HepG2 (cell line): Measurements from ENCODE around the gene AGAP1. TPM values are rescaled to one million over a fixed set of nuclear protein-coding genes. Genes with fewer than 3 reads are reported as not detected.

Source experiments
- ATAC-seq: fragments of 200-7000 bp; cut with Tn5 transposase; 3 replicates; pipeline ENCODE4 v1.9.1; 2020; ENCODE audit warnings: mild to moderate bottlenecking, moderate library complexity
- BruUV-seq: library from RNA; stranded (reverse); fragments of 400-500 nt; replicated peaks from 2 replicates; lab custom pipeline; 2021; lab: Mats Ljungman, UMichigan
- CTCF ChIA-PET: fragments of 300-600 bp; formaldehyde crosslinking; extraction: SDS; loops from one replicate; lab custom pipeline; 2021; ENCODE audit warnings: low total read pairs, inconsistent platforms, low intra/inter-chr PET ratio; lab: Yijun Ruan, JAX
- POLR2A ChIA-PET: fragments of 350-600 bp; sonication (Branson Sonifier 250); formaldehyde crosslinking; loops from one replicate; lab custom pipeline; 2020; ENCODE audit warnings: antibody characterized with exemption, inconsistent platforms; lab: Yijun Ruan, JAX
- DNase-seq: peaks from one replicate; pipeline ENCODE4 v3.0.0-alpha.2; 2015; ENCODE audit warnings: low spot score
- FAIRE-seq: peaks from 3 replicates; lab custom pipeline; 2011; peaks lifted over from hg19 to GRCh38; lab: Jason Lieb, UNC
- H2AFZ ChIP-seq: one replicate; pipeline ENCODE4 v1.6.1; 2011; ENCODE audit warnings: low read length, inconsistent platforms
- H3K27ac ChIP-seq: fragments of 300-600 bp; 3 replicates; pipeline ENCODE4 v1.8.0; 2011; ENCODE audit warnings: mixed run types, mild to moderate bottlenecking, mixed read lengths, low read length, inconsistent platforms; ENCODE audit not compliant: insufficient read depth; ENCODE audit errors: extremely low read length
- H3K27me3 ChIP-seq, 2 experiments: fragments of 200-600 bp in 1 of 2; 2 replicates in 1 of 2; 3 replicates in 1 of 2; pipeline versions ENCODE4 v1.6.0 to v1.8.0; 2011; ENCODE audit warnings: low read length in 2 of 2, mild to moderate bottlenecking in 2 of 2, moderate library complexity in 2 of 2, inconsistent platforms in 1 of 2; ENCODE audit not compliant: insufficient read depth in 2 of 2, control insufficient read depth in 1 of 2
- H3K36me3 ChIP-seq, 2 experiments: fragments of 200-600 bp in 1 of 2; replicated peaks in 1 of 2; 2 replicates in 1 of 2; 3 replicates in 1 of 2; pipeline versions ENCODE4 v1.5.1 to v1.8.0; 2011; ENCODE audit warnings: low read length in 2 of 2, inconsistent platforms in 1 of 2; ENCODE audit not compliant: insufficient read depth in 2 of 2, control insufficient read depth in 1 of 2
- H3K4me1 ChIP-seq: 2 replicates; pipeline ENCODE4 v1.5.1; 2012; ENCODE audit warnings: low read length, inconsistent platforms; ENCODE audit not compliant: insufficient read depth
- H3K4me2 ChIP-seq: 2 replicates; pipeline ENCODE4 v1.6.0; 2011; ENCODE audit warnings: low read depth, low read length, inconsistent platforms
- H3K4me3 ChIP-seq, 3 experiments: fragments of 200-600 bp in 1 of 3; sonication (generic), shearing (Covaris generic) in 1 of 3; replicated peaks in 1 of 3; 2 replicates each; pipeline ENCODE4 v1.5.1; 2011 to 2016; ENCODE audit warnings: low read length in 3 of 3, inconsistent platforms in 2 of 3, low read depth in 2 of 3, mild to moderate bottlenecking in 2 of 3, control low read depth in 1 of 3, mixed read lengths in 1 of 3; ENCODE audit not compliant: insufficient read depth in 1 of 3
- H3K79me2 ChIP-seq: one replicate; pipeline ENCODE4 v1.6.1; 2011; ENCODE audit warnings: low read length, inconsistent platforms; ENCODE audit not compliant: insufficient read depth
- H3K9ac ChIP-seq: 2 replicates; pipeline ENCODE4 v1.6.0; 2011; ENCODE audit warnings: mild to moderate bottlenecking, low read depth, low read length, inconsistent platforms; ENCODE audit not compliant: insufficient read depth
- H3K9me3 ChIP-seq: 2 replicates; pipeline ENCODE4 v1.5.1; 2012; ENCODE audit warnings: mild to moderate bottlenecking, low read length
- H4K20me1 ChIP-seq: 2 replicates; pipeline ENCODE4 v1.6.0; 2011; ENCODE audit warnings: inconsistent platforms, mild to moderate bottlenecking, low read length, moderate library complexity; ENCODE audit not compliant: insufficient read depth
- CREB1 ChIP-seq, 2 experiments: fragments of 450-650 bp in 1 of 2; IDR thresholded peaks; 2 replicates each; pipeline ENCODE4 v1.6.1; 2016 to 2017; ENCODE audit warnings: control low read depth in 1 of 2, mild to moderate bottlenecking in 1 of 2, missing compliant biosample characterization in 1 of 2, missing genetic modification characterization in 1 of 2
- E2F1 ChIP-seq: sonication (generic); formaldehyde crosslinking; IDR thresholded peaks from 2 replicates; pipeline ENCODE4 v1.5.0; 2020; ENCODE audit warnings: missing genetic modification reagents
- HOXA3 ChIP-seq: sonication (generic); formaldehyde crosslinking; IDR thresholded peaks from 2 replicates; pipeline ENCODE4 v1.5.0; 2020; ENCODE audit warnings: missing genetic modification reagents
- KDM5A ChIP-seq: fragments of 200-600 bp; sonication (generic); IDR thresholded peaks from 2 replicates; pipeline ENCODE4 v1.7.0; 2018; ENCODE audit warnings: antibody characterized with exemption, mild to moderate bottlenecking, low read length, borderline replicate concordance
- ZNF431 ChIP-seq: sonication (generic); formaldehyde crosslinking; IDR thresholded peaks from 2 replicates; pipeline ENCODE4 v1.9.0; 2022; ENCODE audit warnings: missing genetic modification reagents, low read depth, mild to moderate bottlenecking, borderline replicate concordance
- ZNF749 ChIP-seq: sonication (generic); formaldehyde crosslinking; IDR thresholded peaks from 2 replicates; pipeline ENCODE4 v1.8.0; 2022; ENCODE audit warnings: mild to moderate bottlenecking, missing genetic modification reagents, moderate library complexity, borderline replicate concordance
- WGBS: methylation state at CpG from one replicate; pipeline ENCODE4 v1.1.6; 2017; ENCODE audit warnings: low lambda C conversion rate; 5-methylcytosine and 5-hydroxymethylcytosine counted together
- in situ Hi-C: cut with HindIII; loops from 2 replicates; pipeline ENCODE4 v1.10.0; 2017; ENCODE audit warnings: low pct_unique_long_range_greater_than_20kb; ENCODE audit not compliant: extremely low pct_ligation_motif_present
- intact Hi-C: fragments of 100-400 bp; cut with micrococcal nuclease; formaldehyde crosslinking; loops from one replicate; pipeline ENCODE4 v1.10.0; 2022; ENCODE audit not compliant: unreplicated experiment
- polyA plus RNA-seq, 8 experiments: library from polyadenylated mRNA; depleted of rRNA in 3 of 8; stranded (reverse) in 7 of 8; unstranded in 1 of 8; fragments of >200 nt; fragmentation: Illumina TruSeq in 4 of 8; extraction: Trizol in 4 of 8; gene quantifications; 2 replicates each; pipeline versions ENCODE4 v1.2.1 to v1.2.3, GENCODE V29; 2011 to 2016; ENCODE audit warnings: low read depth in 4 of 8, missing spikeins in 1 of 8, mixed read lengths in 1 of 8; ENCODE audit not compliant: insufficient read depth in 1 of 8
- total RNA-seq, 5 experiments: library from RNA; depleted of rRNA; stranded (reverse); fragments of >200 nt; fragmentation: Illumina TruSeq; extraction: Trizol; gene quantifications; 2 replicates each; pipeline ENCODE4 v1.2.3, GENCODE V29; 2016; ENCODE audit warnings: low read depth in 1 of 5
- TF ChIP-seq, protein P1 (sequence below), 2 experiments: IDR thresholded peaks; 2 replicates each; pipeline ENCODE4 v1.6.1; 2011 to 2012; ENCODE audit warnings: low read length in 2 of 2, borderline replicate concordance in 1 of 2, low read depth in 1 of 2, mild to moderate bottlenecking in 1 of 2, moderate library complexity in 1 of 2

AGAP1 gene
- total and polyA plus RNA-seq, 2 of the 13 experiments (the other 11 are each of a cell fraction or from before 2014, with no cell fraction given): 21.2 to 32.7 TPM

DNA sequence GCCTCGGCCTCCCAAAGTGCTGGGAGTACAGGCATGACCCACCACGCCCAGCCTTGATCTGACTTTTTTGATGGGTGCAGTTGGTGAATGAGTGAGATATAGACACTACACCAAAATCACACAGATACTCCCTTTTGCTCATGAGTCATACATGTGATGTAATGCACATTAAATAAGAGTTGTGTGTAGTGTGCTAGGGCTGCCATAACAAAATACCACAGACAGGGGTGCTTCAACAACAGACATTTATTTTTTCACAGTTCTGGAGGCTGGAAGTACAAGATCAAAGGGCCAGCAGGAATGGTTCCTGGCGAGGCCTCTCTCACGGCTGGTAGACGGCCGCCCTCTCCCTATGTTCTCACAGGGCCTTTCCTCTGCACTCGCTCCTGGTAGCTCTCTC is 627.7 kb downstream of the AGAP1 start:
- WGBS: 96% methylated on average over 7 of the region's 7 CpGs
- in situ Hi-C loops: no loop called here
- Histone ChIP-seq H3K4me3 (no peak overlapping the region), H3K79me2 (no peaks in the 10 kb centered on the region), H2AFZ (no peak overlapping the region), H3K4me1 (peaks cover 30% of the 10 kb centered on the region), H3K9ac (no peak overlapping the region)
- ATAC-seq: no peak
- no TSS peak for BruUV-seq
- TF ChIP-seq, protein P1, sequence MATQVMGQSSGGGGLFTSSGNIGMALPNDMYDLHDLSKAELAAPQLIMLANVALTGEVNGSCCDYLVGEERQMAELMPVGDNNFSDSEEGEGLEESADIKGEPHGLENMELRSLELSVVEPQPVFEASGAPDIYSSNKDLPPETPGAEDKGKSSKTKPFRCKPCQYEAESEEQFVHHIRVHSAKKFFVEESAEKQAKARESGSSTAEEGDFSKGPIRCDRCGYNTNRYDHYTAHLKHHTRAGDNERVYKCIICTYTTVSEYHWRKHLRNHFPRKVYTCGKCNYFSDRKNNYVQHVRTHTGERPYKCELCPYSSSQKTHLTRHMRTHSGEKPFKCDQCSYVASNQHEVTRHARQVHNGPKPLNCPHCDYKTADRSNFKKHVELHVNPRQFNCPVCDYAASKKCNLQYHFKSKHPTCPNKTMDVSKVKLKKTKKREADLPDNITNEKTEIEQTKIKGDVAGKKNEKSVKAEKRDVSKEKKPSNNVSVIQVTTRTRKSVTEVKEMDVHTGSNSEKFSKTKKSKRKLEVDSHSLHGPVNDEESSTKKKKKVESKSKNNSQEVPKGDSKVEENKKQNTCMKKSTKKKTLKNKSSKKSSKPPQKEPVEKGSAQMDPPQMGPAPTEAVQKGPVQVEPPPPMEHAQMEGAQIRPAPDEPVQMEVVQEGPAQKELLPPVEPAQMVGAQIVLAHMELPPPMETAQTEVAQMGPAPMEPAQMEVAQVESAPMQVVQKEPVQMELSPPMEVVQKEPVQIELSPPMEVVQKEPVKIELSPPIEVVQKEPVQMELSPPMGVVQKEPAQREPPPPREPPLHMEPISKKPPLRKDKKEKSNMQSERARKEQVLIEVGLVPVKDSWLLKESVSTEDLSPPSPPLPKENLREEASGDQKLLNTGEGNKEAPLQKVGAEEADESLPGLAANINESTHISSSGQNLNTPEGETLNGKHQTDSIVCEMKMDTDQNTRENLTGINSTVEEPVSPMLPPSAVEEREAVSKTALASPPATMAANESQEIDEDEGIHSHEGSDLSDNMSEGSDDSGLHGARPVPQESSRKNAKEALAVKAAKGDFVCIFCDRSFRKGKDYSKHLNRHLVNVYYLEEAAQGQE (IDR thresholded peaks at IDR 0.05; ENCODE audit: borderline replicate concordance in 1 of 2, low read depth in 1 of 2, low read length in 2 of 2): no peak
- TF ChIP-seq ZNF431 (CRISPR knock-in tag): no peak
- 0 out of 2 replicates have a peak, but pooled peaks have one; percentile 24 for TF ChIP-seq CREB1 (IDR thresholded peaks at IDR 0.05)
- TF ChIP-seq CREB1 (CRISPR knock-in tag; IDR thresholded peaks at IDR 0.05): no peak
- no peak for TF ChIP-seq ZNF749 (CRISPR knock-in tag)
- TF ChIP-seq HOXA3 (CRISPR knock-in tag): no peak
- no peak for TF ChIP-seq KDM5A
- no peak for TF ChIP-seq E2F1 (CRISPR knock-in tag)
- TF ChIP-seq, all 625 proteins: peak for 1
- peaks cover 35% of the 10 kb centered on the region for H4K20me1 ChIP-seq
- H3K9me3 ChIP-seq: no peaks in the 10 kb centered on the region
- ChIA-PET POLR2A (no interaction called here), CTCF (no interaction called here)
- FAIRE-seq (no peak), DNase-seq (peak; percentile 29)
- H3K27ac ChIP-seq: no peak overlapping the region
- H3K27me3 ChIP-seq: no peaks in the 10 kb centered on the region; a peak in 1 of 5 replicates
- H3K36me3 ChIP-seq: peaks cover 5 to 26% of the 10 kb centered on the region in 2 experiments; a peak in 4 of 5 replicates
- intact Hi-C loops: no loop called here
- H3K4me2 ChIP-seq: no peak overlapping the region
